OCI-LY1 (cell line): Measurements from ENCODE around the gene KIF25.

Experiments used
- H2AFZ ChIP-seq: fragments of 200-600 bp; sonication (generic), shearing (Covaris generic); 2 replicates; pipeline ENCODE4 v1.6.0; 2014; ENCODE audit warnings: antibody characterized with exemption, mild to moderate bottlenecking, low read length
- H3F3A ChIP-seq: fragments of 200-600 bp; sonication (generic), shearing (Covaris generic); 2 replicates; pipeline ENCODE4 v1.6.0; 2014; ENCODE audit warnings: mild to moderate bottlenecking, antibody characterized with exemption, low read length, moderate library complexity; ENCODE audit not compliant: insufficient read depth
- H3K27ac ChIP-seq: fragments of 200-600 bp; sonication (generic); 2 replicates; pipeline ENCODE4 v1.5.1; 2014; ENCODE audit warnings: low read length, mixed run types, mild to moderate bottlenecking, low read depth; ENCODE audit not compliant: poor library complexity, severe bottlenecking
- H3K27me3 ChIP-seq: fragments of 200-600 bp; sonication (generic); 2 replicates; pipeline ENCODE4 v1.6.0; 2014; ENCODE audit warnings: antibody characterized with exemption, mild to moderate bottlenecking, low read length, moderate library complexity; ENCODE audit not compliant: insufficient read depth
- H3K36me3 ChIP-seq: fragments of 200-600 bp; sonication (generic); 2 replicates; pipeline ENCODE4 v1.6.1; 2014; ENCODE audit warnings: mild to moderate bottlenecking, antibody characterized with exemption, low read length, moderate library complexity, mixed read lengths; ENCODE audit not compliant: insufficient read depth
- H3K4me1 ChIP-seq: fragments of 200-600 bp; sonication (generic); 2 replicates; pipeline ENCODE4 v1.5.1; 2014; ENCODE audit warnings: mild to moderate bottlenecking, low read length, moderate library complexity; ENCODE audit not compliant: insufficient read depth, severe bottlenecking
- H3K4me2 ChIP-seq: fragments of 200-600 bp; sonication (generic), shearing (Covaris generic); 2 replicates; pipeline ENCODE4 v1.6.1; 2014; ENCODE audit warnings: low read length
- H3K4me3 ChIP-seq: fragments of 200-600 bp; sonication (generic); 2 replicates; pipeline ENCODE4 v1.5.1; 2014; ENCODE audit warnings: low read length, low read depth, mild to moderate bottlenecking, mixed read lengths; ENCODE audit not compliant: poor library complexity, severe bottlenecking
- H3K79me2 ChIP-seq: fragments of 200-600 bp; shearing (Covaris generic); 2 replicates; pipeline ENCODE4 v1.6.1; 2016; ENCODE audit warnings: mixed run types, low read length, mixed read lengths; ENCODE audit not compliant: insufficient read depth
- H3K9ac ChIP-seq: fragments of 200-600 bp; sonication (generic), shearing (Covaris generic); 2 replicates; pipeline ENCODE4 v1.6.1; 2014; ENCODE audit warnings: mild to moderate bottlenecking, low read length, mixed read lengths
- H3K9me2 ChIP-seq: fragments of 200-600 bp; sonication (generic), shearing (Covaris generic); 2 replicates; pipeline ENCODE4 v1.6.1; 2014; ENCODE audit warnings: low read depth, mild to moderate bottlenecking, low read length, mixed read lengths
- H3K9me3 ChIP-seq: fragments of 200-600 bp; shearing (Covaris generic); 2 replicates; pipeline ENCODE4 v1.6.1; 2014; ENCODE audit warnings: low read length, mixed read lengths
- H4K20me1 ChIP-seq: fragments of 200-600 bp; sonication (generic), shearing (Covaris generic); 2 replicates; pipeline ENCODE4 v1.6.0; 2016; ENCODE audit warnings: mild to moderate bottlenecking, low read length; ENCODE audit not compliant: insufficient read depth
- EZH2 ChIP-seq: fragments of 200-600 bp; sonication (generic), shearing (Covaris generic); IDR thresholded peaks from 2 replicates; pipeline ENCODE4 v1.8.0; 2017; ENCODE audit warnings: borderline replicate concordance, mixed run types, mild to moderate bottlenecking, antibody characterized with exemption, low read length, moderate library complexity, mixed read lengths
- TF ChIP-seq, protein P1 (sequence below): fragments of 200-600 bp; sonication (generic), shearing (Covaris generic); IDR thresholded peaks from 2 replicates; pipeline ENCODE4 v1.5.1; 2017; ENCODE audit warnings: mild to moderate bottlenecking, antibody characterized with exemption, low read length, moderate library complexity, mixed read lengths

The KIF25 gene

DNA sequence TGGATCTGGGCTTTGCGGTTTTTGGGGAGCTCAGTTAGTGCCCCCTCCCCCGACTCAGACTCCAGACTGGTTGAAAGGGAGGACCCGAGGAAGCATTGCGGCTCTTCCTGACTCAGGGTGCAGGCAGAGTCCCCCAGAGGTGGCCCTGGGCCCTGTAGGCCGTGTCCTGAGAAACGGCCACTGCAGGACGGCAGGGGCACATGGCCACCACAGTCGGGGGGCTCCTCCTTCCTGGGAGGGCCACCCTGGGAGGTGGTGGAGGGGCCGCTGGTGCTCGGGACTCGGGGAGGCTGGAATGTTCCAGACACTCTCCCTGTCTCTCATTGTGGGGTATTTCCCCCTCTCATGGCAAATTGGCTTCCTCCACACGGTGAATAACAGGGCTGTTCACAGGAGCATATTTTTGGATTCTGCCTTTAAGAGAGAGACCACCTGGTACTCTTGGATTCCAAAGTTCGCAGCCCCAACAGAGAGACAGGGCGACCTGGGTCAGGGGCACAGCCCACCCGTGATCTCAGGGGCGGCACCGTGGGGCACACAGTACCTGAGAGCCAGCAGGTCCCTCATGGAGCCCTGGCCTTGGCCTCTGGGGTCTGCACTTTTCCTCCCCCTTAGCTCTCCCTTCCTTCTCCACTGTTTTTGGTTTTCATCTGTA, 45.8 kb downstream of the KIF25 start:
- Histone ChIP-seq H3K9ac (no peak overlapping the region), H3K4me3 (no peak overlapping the region), H3K79me2 (no peaks in the 10 kb centered on the region), H2AFZ (no peak overlapping the region), H4K20me1 (no peaks in the 10 kb centered on the region), H3K36me3 (no peaks in the 10 kb centered on the region; the same call in 1 of the 2 replicates), H3K27ac (no peak overlapping the region), H3K27me3 (peaks cover 6% of the 10 kb centered on the region), H3K4me1 (no peaks in the 10 kb centered on the region), H3K4me2 (no peak overlapping the region), H3F3A (no peaks in the 10 kb centered on the region), H3K9me2 (no peaks in the 10 kb centered on the region), H3K9me3 (no peaks in the 10 kb centered on the region)
- TF ChIP-seq, protein P1, sequence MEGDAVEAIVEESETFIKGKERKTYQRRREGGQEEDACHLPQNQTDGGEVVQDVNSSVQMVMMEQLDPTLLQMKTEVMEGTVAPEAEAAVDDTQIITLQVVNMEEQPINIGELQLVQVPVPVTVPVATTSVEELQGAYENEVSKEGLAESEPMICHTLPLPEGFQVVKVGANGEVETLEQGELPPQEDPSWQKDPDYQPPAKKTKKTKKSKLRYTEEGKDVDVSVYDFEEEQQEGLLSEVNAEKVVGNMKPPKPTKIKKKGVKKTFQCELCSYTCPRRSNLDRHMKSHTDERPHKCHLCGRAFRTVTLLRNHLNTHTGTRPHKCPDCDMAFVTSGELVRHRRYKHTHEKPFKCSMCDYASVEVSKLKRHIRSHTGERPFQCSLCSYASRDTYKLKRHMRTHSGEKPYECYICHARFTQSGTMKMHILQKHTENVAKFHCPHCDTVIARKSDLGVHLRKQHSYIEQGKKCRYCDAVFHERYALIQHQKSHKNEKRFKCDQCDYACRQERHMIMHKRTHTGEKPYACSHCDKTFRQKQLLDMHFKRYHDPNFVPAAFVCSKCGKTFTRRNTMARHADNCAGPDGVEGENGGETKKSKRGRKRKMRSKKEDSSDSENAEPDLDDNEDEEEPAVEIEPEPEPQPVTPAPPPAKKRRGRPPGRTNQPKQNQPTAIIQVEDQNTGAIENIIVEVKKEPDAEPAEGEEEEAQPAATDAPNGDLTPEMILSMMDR: no peak
- TF ChIP-seq EZH2: no peak

DNA sequence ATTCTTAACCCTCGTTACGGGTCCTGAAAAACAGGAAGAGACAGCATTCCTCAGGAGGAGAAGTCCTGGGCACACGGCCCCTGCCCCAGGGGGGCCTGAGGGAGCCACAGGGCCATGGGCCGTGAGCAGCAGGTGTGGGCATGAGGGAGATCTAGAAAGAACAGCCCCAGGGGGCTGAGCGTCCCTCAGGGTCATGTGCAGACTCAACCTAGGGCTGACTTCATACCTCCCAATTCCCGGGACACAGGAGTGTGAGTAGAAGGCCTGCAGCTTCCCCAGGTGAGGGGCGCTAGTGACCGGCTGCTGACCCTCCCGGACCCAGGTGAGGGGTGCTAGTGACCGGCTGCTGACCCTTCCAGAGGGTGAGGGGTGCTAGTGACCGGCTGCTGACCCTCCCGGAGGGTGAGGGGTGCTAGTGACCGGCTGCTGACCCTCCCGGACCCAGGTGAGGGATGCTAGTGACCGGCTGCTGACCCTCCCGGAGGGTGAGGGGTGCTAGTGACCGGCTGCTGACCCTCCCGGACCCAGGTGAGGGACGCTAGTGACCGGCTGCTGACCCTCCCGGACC, 46.5 kb downstream of the KIF25 start:
- Histone ChIP-seq H3K4me1 (no peaks in the 10 kb centered on the region), H3K4me3 (no peak overlapping the region), H3K9ac (no peak overlapping the region), H3K27me3 (peaks cover 6% of the 10 kb centered on the region), H3K9me2 (no peaks in the 10 kb centered on the region), H3K79me2 (no peaks in the 10 kb centered on the region), H3K9me3 (no peaks in the 10 kb centered on the region), H3K4me2 (no peak overlapping the region), H3F3A (no peaks in the 10 kb centered on the region), H3K36me3 (no peaks in the 10 kb centered on the region; the same call in 1 of the 2 replicates), H2AFZ (no peak overlapping the region), H3K27ac (no peak overlapping the region), H4K20me1 (no peaks in the 10 kb centered on the region)
- TF ChIP-seq EZH2: no peak
- TF ChIP-seq, protein P1: no peak

DNA sequence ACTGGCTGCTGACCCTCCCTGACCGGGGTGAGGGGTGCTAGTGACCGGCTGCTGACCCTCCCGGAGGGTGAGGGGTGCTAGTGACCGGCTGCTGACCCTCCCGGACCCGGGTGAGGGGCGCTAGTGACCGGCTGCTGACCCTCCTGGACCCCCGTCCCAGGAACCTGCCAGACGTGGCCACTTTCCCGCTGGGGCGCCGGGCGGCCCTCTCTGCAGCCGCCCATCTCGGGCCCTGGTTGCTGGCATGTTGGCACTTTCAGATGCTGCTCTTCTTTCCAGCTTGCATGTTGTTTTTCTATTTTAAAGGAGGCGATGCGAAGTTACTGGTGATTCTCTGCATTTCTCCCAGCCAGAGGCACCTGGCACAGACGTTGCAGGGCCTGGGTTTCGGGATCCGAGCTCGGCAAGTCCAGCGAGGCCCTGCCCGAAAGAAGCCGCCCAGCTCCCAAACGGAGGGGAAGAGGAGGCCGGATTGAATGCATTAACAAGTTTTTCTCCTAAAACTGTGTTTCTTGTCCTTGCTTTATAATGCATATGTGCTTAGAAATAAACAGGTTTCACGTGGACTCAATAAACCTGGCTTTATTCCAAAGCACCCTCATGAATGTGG, 47.2 kb downstream of the KIF25 start:
- no peak overlapping the region for H3K4me2 ChIP-seq
- TF ChIP-seq, protein P1: no peak
- no peak for TF ChIP-seq EZH2
- H3K9me2 ChIP-seq: no peaks in the 10 kb centered on the region
- H3K79me2 ChIP-seq: no peaks in the 10 kb centered on the region
- no peaks in the 10 kb centered on the region for H3K9me3 ChIP-seq
- H3K4me3 ChIP-seq: no peak overlapping the region
- no peak overlapping the region for H3K9ac ChIP-seq
- no peaks in the 10 kb centered on the region for H3K4me1 ChIP-seq
- H2AFZ ChIP-seq: no peak overlapping the region
- H3K36me3 ChIP-seq: no peaks in the 10 kb centered on the region; the same call in 1 of the 2 replicates
- H3K27me3 ChIP-seq: peaks cover under 1% of the 10 kb centered on the region
- H4K20me1 ChIP-seq: no peaks in the 10 kb centered on the region
- H3F3A ChIP-seq: no peaks in the 10 kb centered on the region
- H3K27ac ChIP-seq: no peak overlapping the region
